HepG2 (cell line): ENCODE data around the gene FUT3. TPM values are rescaled to one million over a fixed set of nuclear protein-coding genes. Genes with fewer than 3 reads are reported as not detected.

ENCODE experiments used
- AHDC1 ChIP-seq: sonication (generic); formaldehyde crosslinking; IDR thresholded peaks from 2 replicates; pipeline ENCODE4 v1.5.1; 2020; ENCODE audit warnings: mild to moderate bottlenecking, missing genetic modification reagents, borderline replicate concordance
- EEA1 ChIP-seq: sonication (generic); formaldehyde crosslinking; IDR thresholded peaks from 2 replicates; pipeline ENCODE4 v1.5.1; 2020; ENCODE audit warnings: mild to moderate bottlenecking, missing genetic modification reagents, borderline replicate concordance
- GATAD1 ChIP-seq: IDR thresholded peaks from 2 replicates; pipeline ENCODE4 v1.6.1; 2016; ENCODE audit warnings: missing genetic modification reagents, missing compliant biosample characterization
- MYC ChIP-seq: sonication (generic); formaldehyde crosslinking; IDR thresholded peaks from 2 replicates; pipeline ENCODE4 v1.9.0; 2021; ENCODE audit warnings: missing genetic modification reagents, borderline replicate concordance
- RAD21 ChIP-seq: fragments of 450-650 bp; formaldehyde crosslinking; IDR thresholded peaks from 2 replicates; pipeline ENCODE4 v1.5.0; 2020; ENCODE audit warnings: mild to moderate bottlenecking
- REPIN1 ChIP-seq: sonication (generic); formaldehyde crosslinking; IDR thresholded peaks from 2 replicates; pipeline ENCODE4 v1.8.0; 2022; ENCODE audit warnings: missing genetic modification reagents, low read depth, mild to moderate bottlenecking, borderline replicate concordance
- RFX3 ChIP-seq: IDR thresholded peaks from 2 replicates; pipeline ENCODE4 v1.6.1; 2016; ENCODE audit warnings: missing biosample characterization, missing genetic modification reagents
- TBX2 ChIP-seq: sonication (generic); formaldehyde crosslinking; IDR thresholded peaks from 2 replicates; pipeline ENCODE4 v1.5.0; 2020; ENCODE audit warnings: missing genetic modification reagents, mild to moderate bottlenecking, borderline replicate concordance
- ZBED4 ChIP-seq: sonication (generic); formaldehyde crosslinking; IDR thresholded peaks from 2 replicates; pipeline ENCODE4 v1.4.0; 2020; ENCODE audit warnings: missing genetic modification reagents, borderline replicate concordance
- ZNF235 ChIP-seq: sonication (generic); formaldehyde crosslinking; IDR thresholded peaks from 2 replicates; pipeline ENCODE4 v1.8.1; 2023; ENCODE audit warnings: mild to moderate bottlenecking, missing genetic modification reagents, borderline replicate concordance
- ZNF501 ChIP-seq: sonication (generic); formaldehyde crosslinking; IDR thresholded peaks from 2 replicates; pipeline ENCODE4 v1.5.1; 2020; ENCODE audit warnings: mild to moderate bottlenecking, moderate library complexity, missing genetic modification reagents
- ZNF768 ChIP-seq: sonication (generic); formaldehyde crosslinking; IDR thresholded peaks from 2 replicates; pipeline ENCODE4 v1.4.0; 2020; ENCODE audit warnings: missing genetic modification reagents
- polyA plus RNA-seq, 8 experiments: library from polyadenylated mRNA; depleted of rRNA in 3 of 8; stranded (reverse) in 7 of 8; unstranded in 1 of 8; fragments of >200 nt; fragmentation: Illumina TruSeq in 4 of 8; extraction: Trizol in 4 of 8; gene quantifications; 2 replicates each; pipeline versions ENCODE4 v1.2.1 to v1.2.3, GENCODE V29; 2011 to 2016; ENCODE audit warnings: low read depth in 4 of 8, missing spikeins in 1 of 8, mixed read lengths in 1 of 8; ENCODE audit not compliant: insufficient read depth in 1 of 8
- total RNA-seq, 5 experiments: library from RNA; depleted of rRNA; stranded (reverse); fragments of >200 nt; fragmentation: Illumina TruSeq; extraction: Trizol; gene quantifications; 2 replicates each; pipeline ENCODE4 v1.2.3, GENCODE V29; 2016; ENCODE audit warnings: low read depth in 1 of 5
- TF ChIP-seq, protein P1 (sequence below): sonication (generic); formaldehyde crosslinking; conservative IDR thresholded peaks from 2 replicates; pipeline ENCODE4 v1.4.0; 2020; ENCODE audit warnings: missing genetic modification reagents

The FUT3 gene
- total and polyA plus RNA-seq, 2 of the 13 experiments (the other 11 are each of a cell fraction or from before 2014, with no cell fraction given) = 0.53 to 1.1 TPM

DNA sequence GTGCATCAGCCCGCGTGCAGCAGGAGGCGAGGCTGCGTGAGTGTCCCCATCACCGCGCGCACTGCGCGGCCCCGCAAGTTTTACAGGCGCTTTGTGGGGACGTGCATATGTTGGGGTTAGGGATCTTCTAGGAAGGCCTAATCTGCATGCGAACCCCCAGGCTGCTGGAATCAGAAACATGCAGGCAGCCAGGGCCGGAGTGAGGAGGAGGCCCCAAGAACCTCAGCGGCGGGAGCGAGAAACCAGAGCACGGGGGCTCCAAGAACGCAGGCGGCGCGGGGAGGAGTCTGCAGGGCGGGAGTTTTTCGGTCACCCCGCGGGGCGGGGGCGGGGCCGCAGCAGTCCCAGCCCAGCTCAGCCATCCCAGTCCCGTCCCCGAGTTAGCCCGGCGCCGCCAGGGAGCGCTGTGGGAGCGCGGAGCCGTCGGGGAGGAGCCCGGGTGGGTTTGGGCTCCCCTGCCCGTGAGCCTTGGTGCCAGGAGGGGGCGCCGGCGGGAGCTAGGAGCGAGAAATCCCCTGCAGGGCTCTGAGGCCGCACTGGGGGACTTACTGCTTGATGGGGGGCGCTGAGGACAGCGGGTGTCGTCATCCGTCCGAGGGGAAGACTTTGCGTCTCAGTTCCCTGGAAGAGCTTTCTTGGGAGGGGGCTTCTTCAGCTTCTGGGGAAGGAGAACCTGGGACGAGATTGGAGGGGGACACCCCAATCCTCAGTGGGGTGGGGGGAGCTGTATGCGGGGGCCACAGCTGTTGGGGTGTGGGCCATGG is 47.3 kb downstream of the FUT3 start (continued):
- TF ChIP-seq, protein P1, sequence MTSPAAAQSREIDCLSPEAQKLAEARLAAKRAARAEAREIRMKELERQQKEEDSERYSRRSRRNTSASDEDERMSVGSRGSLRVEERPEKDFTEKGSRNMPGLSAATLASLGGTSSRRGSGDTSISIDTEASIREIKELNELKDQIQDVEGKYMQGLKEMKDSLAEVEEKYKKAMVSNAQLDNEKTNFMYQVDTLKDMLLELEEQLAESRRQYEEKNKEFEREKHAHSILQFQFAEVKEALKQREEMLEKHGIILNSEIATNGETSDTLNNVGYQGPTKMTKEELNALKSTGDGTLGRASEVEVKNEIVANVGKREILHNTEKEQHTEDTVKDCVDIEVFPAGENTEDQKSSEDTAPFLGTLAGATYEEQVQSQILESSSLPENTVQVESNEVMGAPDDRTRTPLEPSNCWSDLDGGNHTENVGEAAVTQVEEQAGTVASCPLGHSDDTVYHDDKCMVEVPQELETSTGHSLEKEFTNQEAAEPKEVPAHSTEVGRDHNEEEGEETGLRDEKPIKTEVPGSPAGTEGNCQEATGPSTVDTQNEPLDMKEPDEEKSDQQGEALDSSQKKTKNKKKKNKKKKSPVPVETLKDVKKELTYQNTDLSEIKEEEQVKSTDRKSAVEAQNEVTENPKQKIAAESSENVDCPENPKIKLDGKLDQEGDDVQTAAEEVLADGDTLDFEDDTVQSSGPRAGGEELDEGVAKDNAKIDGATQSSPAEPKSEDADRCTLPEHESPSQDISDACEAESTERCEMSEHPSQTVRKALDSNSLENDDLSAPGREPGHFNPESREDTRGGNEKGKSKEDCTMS (CRISPR knock-in tag) = no peak
- TF ChIP-seq ZBED4 (CRISPR knock-in tag) (peak; percentile 71; the same call in 1 of the 2 replicates), EEA1 (CRISPR knock-in tag) (0 out of 2 replicates have a peak, but pooled peaks have one; percentile 66), AHDC1 (no peak), RAD21 (CRISPR knock-in tag) (peak; percentile 100), RFX3 (CRISPR knock-in tag) (no peak), MYC (CRISPR knock-in tag) (peak; percentile 83), ZNF235 (CRISPR knock-in tag) (peak; percentile 47; the same call in 1 of the 2 replicates), GATAD1 (CRISPR knock-in tag) (peak; percentile 60; the same call in 1 of the 2 replicates), ZNF501 (CRISPR knock-in tag) (peak; percentile 94), ZNF768 (CRISPR knock-in tag) (peak; percentile 32), TBX2 (CRISPR knock-in tag) (peak; percentile 81), REPIN1 (CRISPR knock-in tag) (peak; percentile 41; the same call in 1 of the 2 replicates)
